Hepatocyte (in vitro differentiated cells): ENCODE measurements around the gene ADRB2. TPM values are rescaled to one million over a fixed set of nuclear protein-coding genes. Genes with fewer than 3 reads are reported as not detected.

Source experiments
- DNase-seq: peaks from one replicate; pipeline ENCODE4 v3.0.0-alpha.2; 2016; ENCODE audit warnings: low spot score
- H2AFZ ChIP-seq: fragments of 200-600 bp; sonication (generic); 2 replicates; pipeline ENCODE4 v1.6.0; 2016; ENCODE audit warnings: antibody characterized with exemption, mild to moderate bottlenecking
- H3K27ac ChIP-seq: fragments of 200-600 bp; sonication (generic); 2 replicates; pipeline ENCODE4 v1.5.1; 2016; ENCODE audit warnings: mild to moderate bottlenecking
- H3K27me3 ChIP-seq: fragments of 200-600 bp; sonication (generic); 2 replicates; pipeline ENCODE4 v1.6.1; 2016
- H3K36me3 ChIP-seq: fragments of 200-600 bp; sonication (generic); replicated peaks from 2 replicates; pipeline ENCODE4 v1.5.1; 2016; ENCODE audit warnings: low read depth; ENCODE audit not compliant: insufficient read depth
- H3K4me1 ChIP-seq: fragments of 200-600 bp; sonication (generic); 2 replicates; pipeline ENCODE4 v1.5.1; 2016; ENCODE audit warnings: mild to moderate bottlenecking, moderate library complexity; ENCODE audit not compliant: insufficient read depth
- H3K4me2 ChIP-seq: fragments of 200-600 bp; sonication (generic); 2 replicates; pipeline ENCODE4 v1.6.0; 2016
- H3K4me3 ChIP-seq: fragments of 200-600 bp; sonication (generic); 2 replicates; pipeline ENCODE4 v1.5.1; 2016; ENCODE audit warnings: mild to moderate bottlenecking
- H3K79me2 ChIP-seq: fragments of 200-600 bp; sonication (generic); 2 replicates; pipeline ENCODE4 v1.6.0; 2017; ENCODE audit warnings: mild to moderate bottlenecking
- H3K9me2 ChIP-seq: fragments of 200-600 bp; sonication (generic); replicated peaks from 2 replicates; pipeline ENCODE4 v1.6.0; 2017; ENCODE audit warnings: mild to moderate bottlenecking; ENCODE audit not compliant: insufficient read depth
- H3K9me3 ChIP-seq: fragments of 200-600 bp; sonication (generic); 2 replicates; pipeline ENCODE4 v1.5.1; 2016; ENCODE audit warnings: low read depth, mild to moderate bottlenecking
- H4K20me1 ChIP-seq: fragments of 200-600 bp; sonication (generic); 2 replicates; pipeline ENCODE4 v1.6.0; 2016; ENCODE audit warnings: mild to moderate bottlenecking; ENCODE audit not compliant: insufficient read depth, poor library complexity, severe bottlenecking
- EZH2 ChIP-seq: fragments of 200-600 bp; sonication (generic); IDR thresholded peaks from 2 replicates; pipeline ENCODE4 v1.6.1; 2016; ENCODE audit warnings: antibody characterized with exemption, mild to moderate bottlenecking, borderline replicate concordance
- EZH2phosphoT487 ChIP-seq: fragments of 200-600 bp; sonication (generic); IDR thresholded peaks from one replicate; pipeline ENCODE4 v1.6.1; 2018; ENCODE audit warnings: antibody characterized with exemption, mild to moderate bottlenecking, low read depth, moderate library complexity; ENCODE audit not compliant: unreplicated experiment, severe bottlenecking
- WGBS: methylation state at CpG from one replicate; pipeline ENCODE4 v1.1.6; 2016; ENCODE audit warnings: low lambda C conversion rate; ENCODE audit errors: missing lambda C conversion rate; 5-methylcytosine and 5-hydroxymethylcytosine counted together
- polyA plus RNA-seq: library from polyadenylated mRNA; unstranded; fragments of >200 nt; fragmentation: Nextera tagmentation; extraction: Ambion mirVana; gene quantifications from 2 replicates; pipeline ENCODE4 v1.2.1, GENCODE V29; 2016
- total RNA-seq: library from RNA; depleted of rRNA; stranded (reverse); fragments of >200 nt; gene quantifications from 2 replicates; pipeline ENCODE4 v1.2.3, GENCODE V29; 2014
- TF ChIP-seq, protein P1 (sequence below): fragments of 200-600 bp; sonication (generic); IDR thresholded peaks from 2 replicates; pipeline ENCODE4 v1.5.1; 2016; ENCODE audit warnings: antibody characterized with exemption, mild to moderate bottlenecking; ENCODE audit not compliant: poor library complexity

Gene ADRB2
- total and polyA plus RNA-seq, 2 experiments from 2014 or later, result 0.63 to 1.1 TPM

DNA sequence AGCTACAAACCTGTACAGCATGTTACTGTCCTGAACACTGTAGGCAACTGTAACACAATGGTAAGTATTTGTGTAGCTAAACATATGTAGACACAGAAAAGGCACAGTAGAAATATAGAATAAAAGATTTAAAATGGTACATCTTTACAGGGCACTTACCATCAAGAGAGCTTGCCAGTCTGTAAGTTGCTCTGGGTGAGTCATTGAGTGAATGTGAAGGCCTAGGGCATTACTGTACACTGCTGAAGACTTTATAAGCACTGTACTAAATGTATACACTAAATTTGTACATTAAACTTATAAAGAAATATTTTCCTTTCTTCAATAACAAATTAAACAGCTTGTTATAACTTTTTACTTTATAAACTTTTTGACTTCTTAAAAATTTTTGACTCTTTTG is 20.5 kb downstream of the ADRB2 start:
- H3K27me3 ChIP-seq, result peaks cover 1% of the 10 kb centered on the region
- no peak overlapping the region for H3K4me3 ChIP-seq
- DNase-seq, result no peak
- H2AFZ ChIP-seq, result no peak overlapping the region
- H3K9me2 ChIP-seq, result no peaks in the 10 kb centered on the region
- TF ChIP-seq, protein P1, sequence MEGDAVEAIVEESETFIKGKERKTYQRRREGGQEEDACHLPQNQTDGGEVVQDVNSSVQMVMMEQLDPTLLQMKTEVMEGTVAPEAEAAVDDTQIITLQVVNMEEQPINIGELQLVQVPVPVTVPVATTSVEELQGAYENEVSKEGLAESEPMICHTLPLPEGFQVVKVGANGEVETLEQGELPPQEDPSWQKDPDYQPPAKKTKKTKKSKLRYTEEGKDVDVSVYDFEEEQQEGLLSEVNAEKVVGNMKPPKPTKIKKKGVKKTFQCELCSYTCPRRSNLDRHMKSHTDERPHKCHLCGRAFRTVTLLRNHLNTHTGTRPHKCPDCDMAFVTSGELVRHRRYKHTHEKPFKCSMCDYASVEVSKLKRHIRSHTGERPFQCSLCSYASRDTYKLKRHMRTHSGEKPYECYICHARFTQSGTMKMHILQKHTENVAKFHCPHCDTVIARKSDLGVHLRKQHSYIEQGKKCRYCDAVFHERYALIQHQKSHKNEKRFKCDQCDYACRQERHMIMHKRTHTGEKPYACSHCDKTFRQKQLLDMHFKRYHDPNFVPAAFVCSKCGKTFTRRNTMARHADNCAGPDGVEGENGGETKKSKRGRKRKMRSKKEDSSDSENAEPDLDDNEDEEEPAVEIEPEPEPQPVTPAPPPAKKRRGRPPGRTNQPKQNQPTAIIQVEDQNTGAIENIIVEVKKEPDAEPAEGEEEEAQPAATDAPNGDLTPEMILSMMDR, result no peak
- H3K36me3 ChIP-seq, result no peaks in the 10 kb centered on the region
- H3K27ac ChIP-seq, result no peak overlapping the region
- H4K20me1 ChIP-seq, result no peaks in the 10 kb centered on the region
- no peaks in the 10 kb centered on the region for H3K9me3 ChIP-seq
- H3K79me2 ChIP-seq, result no peaks in the 10 kb centered on the region
- H3K4me1 ChIP-seq, result no peaks in the 10 kb centered on the region
- no peak overlapping the region for H3K4me2 ChIP-seq

DNA sequence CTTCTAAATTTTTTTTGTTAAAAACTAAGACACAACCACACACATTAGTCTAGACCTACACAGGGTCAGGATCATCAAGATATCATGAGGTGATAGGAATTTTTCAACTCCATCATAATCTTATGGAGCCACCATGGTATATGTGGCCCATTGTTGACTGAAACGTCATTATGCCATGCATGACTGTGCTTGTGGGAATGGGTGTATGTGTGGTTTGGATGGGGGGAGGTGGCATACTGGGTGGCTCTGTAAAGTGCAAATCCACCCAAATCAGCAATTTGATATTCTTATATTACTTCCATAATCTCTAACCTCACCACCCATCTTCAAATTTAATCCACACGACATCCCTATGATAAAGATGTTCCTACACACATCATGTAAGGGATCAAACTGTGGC is 21.0 kb downstream of the ADRB2 start:
- Histone ChIP-seq H3K4me3 (no peak overlapping the region), H3K4me1 (no peaks in the 10 kb centered on the region), H3K4me2 (no peak overlapping the region), H3K79me2 (no peaks in the 10 kb centered on the region), H3K36me3 (no peaks in the 10 kb centered on the region), H3K9me2 (no peaks in the 10 kb centered on the region), H3K27ac (no peak overlapping the region), H4K20me1 (no peaks in the 10 kb centered on the region), H2AFZ (no peak overlapping the region), H3K27me3 (peaks cover 4% of the 10 kb centered on the region), H3K9me3 (no peaks in the 10 kb centered on the region)
- TF ChIP-seq EZH2, result no peak
- no peak for TF ChIP-seq EZH2phosphoT487
- TF ChIP-seq, protein P1, result no peak
- 88% methylated on average over 2 of the region's 2 CpGs for WGBS
- no peak for DNase-seq

DNA sequence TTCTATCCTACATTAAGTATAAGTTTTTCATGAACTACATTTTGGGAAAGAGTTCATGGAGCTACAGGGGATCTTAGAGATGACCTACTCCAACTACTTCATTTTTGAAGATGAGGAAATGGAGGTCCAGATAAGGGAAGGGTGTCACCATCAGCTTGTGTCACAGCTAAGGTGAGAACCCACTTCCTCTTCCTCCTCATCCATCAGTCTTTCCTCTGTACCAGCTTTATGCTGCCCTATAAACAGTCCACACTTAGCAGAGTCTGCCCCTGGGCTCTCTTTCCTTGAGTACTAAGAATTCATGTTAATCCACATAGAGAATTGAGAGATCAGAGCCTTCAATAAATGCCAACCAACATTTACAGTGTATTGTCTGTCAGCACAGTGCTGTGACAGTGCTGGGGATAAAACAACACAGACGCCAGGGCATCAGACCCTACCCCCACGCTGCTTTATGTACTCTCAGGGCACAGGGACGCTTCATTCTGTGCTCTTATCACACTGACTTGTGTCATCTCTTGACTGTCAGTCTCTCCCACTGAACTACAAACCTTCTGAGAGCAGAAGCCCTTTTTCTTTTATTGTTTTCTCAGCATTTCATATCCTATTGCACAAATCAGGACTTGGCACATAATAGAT is 22.1 kb downstream of the ADRB2 start:
- Histone ChIP-seq H3K4me1 (no peaks in the 10 kb centered on the region), H3K4me2 (no peak overlapping the region), H3K9me2 (no peaks in the 10 kb centered on the region), H3K4me3 (no peak overlapping the region), H3K27me3 (peaks cover 4% of the 10 kb centered on the region), H3K36me3 (no peaks in the 10 kb centered on the region), H3K27ac (no peak overlapping the region), H3K9me3 (no peaks in the 10 kb centered on the region), H2AFZ (no peak overlapping the region), H4K20me1 (no peaks in the 10 kb centered on the region), H3K79me2 (no peaks in the 10 kb centered on the region)
- no peak for DNase-seq
- 57% methylated on average over 3 of the region's 3 CpGs for WGBS
- TF ChIP-seq EZH2 (no peak), EZH2phosphoT487 (no peak)
- TF ChIP-seq, protein P1, result no peak

DNA sequence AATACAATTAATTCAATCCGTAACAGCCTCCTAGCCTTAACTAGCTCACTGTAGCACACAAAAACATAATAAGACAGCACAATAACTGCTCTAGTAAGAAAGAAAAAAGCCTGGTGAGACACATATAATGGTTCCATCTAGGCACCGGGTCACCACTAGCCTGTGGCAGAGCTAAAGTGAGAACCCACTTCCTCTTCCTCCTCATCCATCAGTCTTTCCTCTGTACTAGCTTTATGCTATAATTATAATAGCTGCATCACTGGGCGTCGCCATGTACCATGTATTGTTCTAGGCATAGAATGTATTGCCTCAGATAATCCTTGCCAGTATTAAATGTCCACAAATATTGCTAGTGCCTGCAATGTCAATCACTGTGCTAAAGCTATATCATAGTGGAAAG is 23.1 kb downstream of the ADRB2 start:
- Histone ChIP-seq H3K36me3 (no peaks in the 10 kb centered on the region), H4K20me1 (no peaks in the 10 kb centered on the region), H3K4me2 (no peak overlapping the region), H3K4me3 (no peak overlapping the region), H3K27ac (no peak overlapping the region), H2AFZ (no peak overlapping the region), H3K9me2 (no peaks in the 10 kb centered on the region), H3K79me2 (no peaks in the 10 kb centered on the region), H3K9me3 (no peaks in the 10 kb centered on the region), H3K27me3 (peaks cover 4% of the 10 kb centered on the region), H3K4me1 (no peaks in the 10 kb centered on the region)
- TF ChIP-seq, protein P1, result no peak
- 91% methylated on average over 4 of the region's 4 CpGs for whole genome bisulfite sequencing
- DNase-seq, result no peak
